Stimulated activated CD8-positive, alpha-beta memory T cell treated with anti-CD3 and anti-CD28 coated beads, Interleukin-12 subunit alpha, Interleukin-12 subunit beta, amount 100 ng/mL, for 4 hours (primary cell): ENCODE results near the gene C8G.

Source experiments
- DNase-seq: peaks from one replicate; pipeline ENCODE4 v3.0.0-alpha.2; 2020; ENCODE audit warnings: low read depth

Gene C8G

DNA sequence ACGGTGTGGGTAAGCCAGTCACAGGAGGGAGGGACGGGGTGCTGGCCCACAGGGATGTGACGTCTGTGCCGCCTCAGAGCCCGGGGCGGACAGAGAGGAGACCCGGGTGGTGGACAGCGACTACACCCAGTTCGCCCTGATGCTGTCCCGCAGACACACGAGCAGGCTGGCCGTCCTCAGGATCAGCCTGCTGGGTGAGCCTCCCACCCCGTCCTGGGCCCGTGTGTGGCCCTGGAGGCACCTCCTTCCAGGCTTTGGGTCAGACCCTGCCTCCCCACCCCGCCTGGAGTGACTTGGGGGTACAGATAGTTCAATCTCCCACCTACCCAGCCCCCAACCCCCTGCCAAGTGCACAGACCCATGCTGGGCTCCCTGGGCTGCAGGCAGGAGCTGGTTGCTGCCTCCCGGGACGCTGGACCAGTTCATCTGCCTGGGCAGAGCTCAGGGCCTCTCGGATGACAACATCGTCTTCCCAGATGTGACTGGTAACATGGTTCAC, 8.8 kb downstream of the C8G start:
- no peak for DNase-seq

DNA sequence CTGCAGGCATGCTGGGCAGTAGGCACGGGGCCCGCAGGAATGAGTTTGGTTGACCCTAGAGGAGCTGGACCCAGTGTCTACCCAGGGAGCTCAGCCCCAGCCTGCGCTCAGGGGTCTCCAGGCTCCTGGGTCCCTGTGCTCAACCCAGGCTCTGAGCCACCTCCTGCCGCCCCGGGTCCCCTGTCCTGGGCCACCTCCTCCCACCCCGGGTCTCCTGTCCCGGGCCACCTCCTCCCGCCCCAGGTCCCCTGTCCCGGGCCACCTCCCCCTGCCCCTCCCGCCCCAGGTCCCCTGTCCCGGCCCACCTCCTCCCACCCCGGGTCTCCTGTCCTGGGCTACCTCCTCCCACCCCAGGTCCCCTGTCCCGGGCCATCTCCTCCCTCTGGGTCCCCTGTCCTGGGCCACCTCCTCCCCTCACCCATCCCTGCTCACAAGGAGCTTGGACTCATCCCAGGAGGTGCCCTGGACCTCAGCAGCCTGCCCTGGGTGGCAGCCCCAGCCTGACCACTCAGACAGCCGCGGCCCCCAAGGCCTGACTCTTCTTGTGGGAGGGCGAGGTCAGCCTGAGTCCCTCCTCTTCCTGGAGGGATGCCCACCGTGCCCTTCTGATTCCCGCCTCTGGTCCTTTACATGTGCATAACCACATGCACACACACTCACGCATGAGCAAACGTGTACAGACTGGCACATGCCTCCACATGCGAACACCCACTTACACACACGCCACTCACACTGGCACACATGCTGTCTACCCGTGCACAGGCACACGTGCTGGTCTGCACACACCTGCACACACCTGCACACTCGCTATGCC, 9.4 kb downstream of the C8G start:
- no peak for DNase-seq

DNA sequence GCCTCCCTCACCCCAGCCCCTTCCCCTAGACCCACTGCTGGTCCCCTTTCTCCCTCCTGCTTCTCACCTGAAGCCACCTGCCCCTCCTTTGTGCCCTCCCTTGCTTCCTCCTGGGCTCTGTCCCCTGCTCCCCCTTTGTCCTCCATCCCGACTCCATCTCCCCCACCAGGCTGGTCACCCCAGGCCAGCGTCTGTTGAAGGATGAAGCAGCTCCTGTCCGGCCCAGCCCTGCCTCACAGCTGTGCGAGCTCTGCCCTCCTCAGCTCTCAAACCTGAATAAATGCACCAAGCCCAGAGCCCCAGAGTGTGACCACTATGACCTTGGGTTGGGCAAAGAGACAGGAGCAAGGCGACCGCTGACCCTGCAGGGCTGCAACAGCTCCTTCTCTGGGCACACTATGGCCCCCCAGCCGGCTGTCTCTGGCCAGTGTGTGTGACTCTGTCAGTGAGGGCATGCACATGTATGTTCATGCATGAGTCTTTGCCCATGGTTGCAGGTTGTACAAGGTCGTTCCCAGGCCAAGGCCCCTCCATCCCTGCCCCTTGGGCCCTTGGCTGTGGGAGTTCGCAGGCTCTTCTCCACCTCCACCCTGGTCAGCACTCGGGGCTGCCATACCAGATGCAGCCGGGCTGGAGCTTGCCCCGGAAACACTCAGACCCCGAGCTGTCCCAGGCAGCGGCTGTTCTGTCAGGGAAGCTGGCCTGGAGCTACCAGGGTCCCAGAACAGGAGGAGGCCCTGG, 10.3 kb downstream of the C8G start:
- DNase-seq, result no peak

DNA sequence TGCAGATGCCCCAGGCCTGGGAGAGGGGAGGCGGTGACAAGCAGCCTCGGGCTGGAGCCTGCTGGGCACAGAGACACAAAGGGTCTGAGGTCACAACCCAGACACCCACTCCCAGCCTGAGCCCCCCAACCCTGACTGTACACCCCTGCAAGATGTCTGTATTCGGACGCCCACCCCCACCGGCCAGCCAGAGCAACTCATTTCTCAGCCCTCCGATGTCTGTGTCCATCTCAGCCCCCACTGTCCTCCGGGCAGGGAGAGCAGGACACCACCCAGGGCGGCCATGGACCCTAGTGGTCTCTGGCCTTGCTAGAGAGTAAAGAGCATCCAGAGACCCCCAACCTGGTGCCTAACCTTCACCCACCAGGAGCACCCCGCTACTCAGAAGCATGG, 10.9 kb downstream of the C8G start:
- DNase-seq, result no peak

DNA sequence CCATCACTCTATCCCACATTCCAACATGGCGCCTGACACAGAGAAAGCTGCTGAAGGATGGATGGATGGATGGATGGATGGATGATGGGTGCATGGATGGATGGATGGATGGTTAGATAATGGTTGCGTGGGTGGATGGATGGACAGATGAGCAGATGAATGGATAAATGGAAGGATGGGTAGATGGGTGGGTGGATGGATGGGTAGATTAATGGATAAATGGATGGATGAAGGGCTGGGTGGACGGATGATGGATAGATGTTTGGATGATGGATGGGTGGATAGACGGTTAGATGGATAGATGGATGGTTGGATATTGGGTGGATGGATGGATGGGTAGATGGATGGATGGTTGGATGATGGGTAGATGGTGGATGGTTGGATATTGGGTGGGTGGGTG, 11.6 kb downstream of the C8G start:
- DNase-seq, result no peak

DNA sequence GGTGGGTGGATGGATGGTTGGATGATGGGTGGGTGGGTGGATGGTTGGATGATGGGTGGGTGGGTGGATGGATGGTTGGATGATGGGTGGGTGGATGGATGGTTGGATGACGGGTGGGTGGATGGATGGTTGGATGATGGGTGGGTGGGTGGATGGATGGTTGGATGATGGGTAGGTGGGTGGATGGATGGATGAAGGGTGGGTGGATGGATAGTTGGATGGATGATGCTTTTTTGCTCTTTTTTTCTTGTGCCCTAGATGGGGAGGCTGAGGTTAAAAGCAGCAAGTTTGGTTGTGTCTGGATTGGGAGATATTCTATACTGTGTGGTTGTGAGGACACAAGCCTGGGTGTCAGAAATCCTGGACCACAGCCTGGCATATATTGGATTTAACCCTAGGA, 12.4 kb downstream of the C8G start:
- no peak for DNase-seq

DNA sequence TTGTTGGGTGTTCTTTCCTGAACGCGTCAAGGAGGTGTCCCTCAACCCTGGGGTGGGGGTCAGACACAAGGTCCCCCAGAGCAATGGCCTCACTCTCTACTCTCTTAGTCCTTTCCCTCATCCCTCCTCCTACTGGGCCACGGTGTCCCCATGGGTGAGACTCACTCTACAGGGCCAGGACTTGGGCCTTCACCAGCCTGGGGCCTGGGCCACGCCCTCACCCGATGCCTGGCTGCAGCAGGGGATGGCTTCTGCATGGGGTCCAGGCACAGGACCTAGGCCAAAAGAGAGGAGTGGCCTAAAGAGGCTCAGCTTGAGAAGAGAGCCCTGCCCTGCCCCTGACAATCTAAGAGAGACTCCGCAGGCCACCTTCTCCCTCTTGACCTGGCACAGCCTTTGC, 12.9 kb downstream of the C8G start:
- no peak for DNase-seq

DNA sequence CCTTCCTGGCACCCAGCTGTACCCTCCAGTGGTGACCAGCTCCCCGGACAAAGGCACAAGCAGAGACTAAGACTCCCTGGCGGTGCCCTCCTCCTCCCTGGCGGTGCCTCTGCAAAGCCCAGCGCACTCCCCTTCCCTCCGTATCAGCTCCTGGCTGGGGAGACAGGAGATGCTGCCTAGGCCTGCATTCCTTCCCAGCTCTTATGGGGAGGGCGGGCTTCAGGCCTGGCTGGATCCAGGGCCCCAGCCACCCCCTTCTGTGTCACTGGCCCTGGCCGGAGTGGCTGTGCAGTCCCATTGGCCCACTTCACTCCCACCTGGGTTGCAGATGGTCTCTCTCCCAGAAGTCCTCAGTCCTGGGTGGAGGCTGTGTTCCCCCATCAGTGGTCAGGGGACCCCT, 13.4 kb downstream of the C8G start:
- DNase-seq, result no peak

DNA sequence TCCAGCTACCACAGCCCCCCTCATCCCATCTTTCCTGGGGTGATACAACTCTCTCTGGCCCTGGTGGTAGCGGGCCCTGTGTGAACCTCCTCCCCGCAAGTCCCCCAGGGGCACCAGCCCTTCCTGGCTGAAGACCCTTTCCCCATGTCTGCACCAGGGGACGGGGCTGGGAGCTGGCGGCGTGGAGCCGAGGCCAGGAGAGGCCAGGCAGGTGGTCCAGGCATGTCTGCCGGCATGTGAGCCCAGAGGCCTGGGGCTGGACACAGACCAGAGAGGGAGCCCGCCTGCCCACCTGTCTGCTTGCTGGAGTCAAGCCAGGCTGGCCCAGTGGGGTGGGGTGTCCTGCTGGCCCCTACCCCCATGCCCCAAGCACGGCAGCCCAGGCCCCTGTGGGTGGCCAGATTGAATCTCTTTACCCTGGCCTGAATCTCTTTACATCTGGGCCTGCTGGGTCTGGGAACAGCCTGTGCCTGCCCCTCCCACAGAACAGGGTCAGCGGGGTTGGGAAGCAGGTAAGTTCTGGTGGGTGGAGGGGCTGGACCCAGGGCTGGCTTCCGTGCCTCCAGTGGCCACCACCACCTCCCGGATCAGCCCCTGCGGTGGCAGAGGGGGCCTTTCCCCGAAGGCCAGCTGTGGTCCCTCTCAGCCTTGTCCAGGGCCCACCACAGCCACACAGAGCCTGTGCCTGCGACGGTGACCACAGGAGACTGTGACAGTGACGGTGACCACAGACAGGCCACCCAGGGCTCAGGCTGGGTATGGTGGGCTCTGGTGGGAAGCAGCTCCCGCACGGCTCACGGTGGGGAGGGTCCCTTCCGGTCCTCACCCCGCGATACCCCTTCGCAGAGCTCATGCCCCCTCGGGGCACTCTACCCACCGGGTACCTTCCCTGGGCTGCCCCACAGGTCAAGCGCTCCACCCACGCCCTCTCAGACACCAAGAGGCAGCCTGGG, 14.1 kb downstream of the C8G start:
- no peak for DNase-seq

DNA sequence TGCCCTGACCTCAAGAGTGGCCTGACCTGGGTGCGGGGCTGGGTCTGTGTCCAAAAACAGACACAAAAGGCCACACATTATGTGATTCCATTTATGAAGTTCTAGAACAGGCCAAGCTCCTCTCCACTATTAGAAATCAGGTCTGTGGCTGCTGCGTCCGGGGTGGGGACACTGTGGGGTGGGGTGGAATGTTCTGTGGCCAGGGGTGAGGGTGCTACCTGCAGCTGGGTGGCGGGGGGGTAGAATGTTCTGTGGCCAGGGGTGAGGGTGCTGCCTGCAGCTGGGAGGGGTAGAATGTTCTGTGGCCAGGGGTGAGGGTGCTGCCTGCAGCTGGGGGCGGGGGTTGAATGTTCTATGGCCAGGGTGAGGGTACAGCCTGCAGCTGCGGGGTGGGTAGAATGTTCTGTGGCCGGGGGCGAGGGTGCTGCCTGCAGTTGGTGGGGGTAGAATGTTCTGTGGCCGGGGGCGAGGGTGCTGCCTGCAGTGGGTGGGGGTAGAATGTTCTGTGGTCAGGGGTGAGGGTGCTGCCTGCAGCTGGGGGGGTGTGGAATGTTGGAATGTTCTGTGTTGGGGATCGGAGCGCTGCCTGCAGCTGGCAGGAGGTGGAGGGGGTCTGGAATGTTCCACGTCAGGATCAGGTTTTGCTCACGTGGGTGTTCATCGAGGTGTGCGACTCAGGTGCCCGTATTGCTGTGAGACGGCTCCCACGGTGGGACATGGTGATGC, 15.3 kb downstream of the C8G start:
- no peak for DNase-seq

DNA sequence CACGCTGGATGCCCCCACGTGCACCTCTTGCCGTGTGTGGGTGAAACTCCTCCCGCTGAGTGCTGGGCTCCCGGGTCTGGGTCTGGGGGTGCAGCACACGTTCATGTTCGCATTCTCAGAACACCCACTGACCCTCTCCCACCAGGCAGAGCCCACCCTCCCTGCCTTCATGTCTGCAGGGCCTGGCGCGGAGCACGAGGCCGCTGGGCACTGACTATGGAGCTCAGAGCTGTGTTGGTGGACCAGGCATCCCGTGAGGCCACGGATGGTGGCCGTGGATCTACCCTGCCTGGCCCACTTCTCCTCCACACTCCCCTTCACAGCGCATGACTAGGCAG, 15.9 kb downstream of the C8G start:
- DNase-seq, result no peak

DNA sequence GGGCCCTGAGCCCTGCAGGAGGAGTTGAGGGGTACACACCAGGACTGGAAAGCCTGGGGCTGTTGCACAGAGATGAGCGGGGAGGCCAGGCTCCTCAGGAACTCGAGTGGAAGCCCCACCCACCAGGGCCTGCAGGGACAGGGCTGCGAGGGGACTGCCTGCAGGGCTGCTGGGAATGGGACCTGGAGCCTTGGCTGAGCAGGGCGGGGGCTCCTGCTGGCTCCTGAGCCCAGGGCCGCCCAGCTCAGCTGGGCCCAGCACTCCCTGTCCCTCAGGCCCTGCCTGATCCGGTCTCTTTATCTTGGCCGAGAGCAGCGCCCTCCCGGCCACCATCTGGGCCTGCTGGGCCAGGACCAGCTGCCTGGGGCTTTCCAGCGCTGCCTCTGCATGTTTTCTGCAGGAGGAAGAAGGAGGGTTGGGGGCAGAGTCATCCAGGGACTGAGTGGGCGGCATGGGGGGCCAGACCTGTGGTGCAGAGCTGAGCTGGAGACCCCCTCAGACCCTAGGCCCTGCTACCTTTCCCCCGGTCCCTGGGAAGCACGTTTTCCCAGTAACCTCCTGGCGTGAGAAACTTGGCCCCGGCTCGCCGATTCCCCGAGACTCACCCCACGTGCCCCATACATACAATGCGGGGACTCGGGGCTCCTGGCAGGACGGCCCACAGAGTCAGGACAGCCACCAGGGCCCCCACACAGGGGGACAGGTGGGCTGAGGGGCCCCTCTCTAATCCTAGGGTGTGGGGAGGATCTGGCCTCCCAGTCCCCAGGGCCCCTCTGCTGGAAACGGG, 16.4 kb downstream of the C8G start:
- no peak for DNase-seq

DNA sequence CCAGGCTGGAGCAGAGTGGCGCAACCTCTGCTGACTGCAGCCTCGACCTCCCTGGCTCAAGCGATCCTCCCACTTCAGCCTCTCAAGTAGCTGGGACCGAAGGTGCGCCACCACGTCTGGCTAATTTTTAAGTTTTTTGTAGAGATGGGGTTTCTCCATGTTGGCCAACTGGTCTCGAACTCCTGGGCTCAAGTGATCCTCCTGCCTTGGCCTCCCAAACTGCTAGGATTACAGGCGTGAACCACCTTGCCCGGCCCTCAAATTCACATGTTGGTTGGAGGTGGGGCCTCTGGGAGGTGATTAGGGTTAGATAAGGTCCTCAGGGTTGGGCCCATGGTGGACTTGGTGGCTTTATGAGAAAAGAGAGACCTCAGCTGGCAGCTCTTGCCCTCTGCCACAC, 17.1 kb downstream of the C8G start:
- DNase-seq, result no peak

DNA sequence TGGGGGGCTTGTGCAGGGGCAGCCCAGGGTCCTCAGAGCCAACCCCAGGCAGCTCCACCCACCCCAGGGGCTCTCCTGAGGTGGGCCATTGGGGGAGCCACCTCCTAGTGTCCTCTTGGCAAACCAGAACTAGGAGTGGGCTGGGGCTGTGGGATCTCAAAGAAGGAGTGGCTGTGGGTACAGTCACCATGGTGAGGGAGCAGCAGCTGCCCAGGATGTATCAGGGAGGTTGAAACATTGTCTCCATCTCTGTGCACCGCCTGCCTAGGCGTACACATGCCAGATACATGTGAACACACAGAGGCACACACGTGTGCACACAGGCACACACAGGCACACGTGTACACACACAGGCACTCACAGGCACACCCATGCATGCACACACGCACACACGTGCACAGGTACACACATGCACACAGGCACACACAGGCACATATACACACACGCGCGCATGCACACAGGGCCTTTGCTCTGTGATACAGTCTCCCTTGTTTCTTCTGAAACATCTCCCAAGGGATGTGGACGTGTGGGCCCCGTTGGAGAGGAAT, 17.7 kb downstream of the C8G start:
- DNase-seq, result no peak

DNA sequence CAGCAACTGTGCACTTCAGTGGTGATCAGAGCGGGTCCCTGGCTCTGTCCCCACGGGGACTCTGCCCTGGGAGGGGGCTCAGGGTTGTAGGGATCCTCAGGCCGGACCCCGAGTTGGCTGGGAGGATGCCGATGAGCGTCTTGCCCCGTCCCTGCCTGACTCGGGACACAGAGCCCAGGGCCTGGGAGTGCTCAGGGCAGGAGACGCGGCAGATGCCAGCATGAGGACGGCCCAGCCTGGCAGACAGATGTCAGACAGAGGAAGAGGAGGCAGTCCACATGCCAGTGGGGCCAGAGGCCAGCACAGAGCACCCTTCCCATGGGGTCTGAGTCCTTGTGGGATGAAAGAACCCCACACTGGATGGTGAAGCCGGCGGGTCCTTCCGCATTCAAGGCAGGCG, 18.3 kb downstream of the C8G start:
- no peak for DNase-seq

DNA sequence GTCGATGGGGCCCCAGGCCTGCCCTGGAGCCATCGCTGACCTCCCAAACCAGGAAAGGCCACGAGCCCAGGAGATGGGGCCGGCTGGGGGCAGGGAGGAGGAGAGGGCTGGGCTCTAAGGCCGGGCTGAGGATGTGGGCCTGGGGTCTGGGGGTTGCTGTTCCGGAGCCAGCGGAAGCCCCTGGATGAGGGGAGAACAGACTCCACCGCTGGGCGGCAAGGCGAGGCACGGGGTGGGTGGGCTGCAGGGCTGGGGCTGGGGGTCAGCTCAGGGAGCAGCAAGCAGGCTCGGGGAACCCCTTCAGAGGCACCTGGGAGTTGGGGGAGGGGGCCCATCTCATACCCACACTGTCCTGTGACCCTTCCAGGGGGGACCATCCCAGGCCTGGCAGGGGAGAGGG, 18.7 kb downstream of the C8G start:
- DNase-seq, result no peak

DNA sequence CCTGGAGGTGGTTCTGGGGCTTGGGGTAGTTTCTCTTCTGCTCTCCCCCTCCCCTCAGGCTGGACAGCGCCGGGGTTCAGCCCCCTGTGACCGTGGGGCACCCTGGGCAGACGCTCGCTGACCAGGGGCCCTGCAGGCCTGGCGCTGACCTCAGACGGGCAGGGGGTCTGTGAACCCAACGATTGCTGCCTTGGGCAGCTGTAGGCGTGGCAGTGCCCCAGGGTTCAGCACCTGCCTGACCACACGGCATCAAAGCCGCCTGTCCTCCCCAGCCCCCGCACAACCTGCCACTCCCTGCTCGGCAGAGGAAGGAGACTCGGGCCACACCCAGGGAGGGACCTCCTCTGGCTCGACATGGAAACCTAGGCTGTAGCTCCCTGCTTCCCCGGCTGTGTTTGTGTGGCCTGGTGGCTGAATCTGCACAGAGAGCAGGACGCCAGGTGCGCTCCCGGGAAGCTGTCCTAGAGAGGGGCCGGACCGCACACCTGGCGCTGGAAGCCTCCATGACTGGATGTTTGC, 19.2 kb downstream of the C8G start:
- DNase-seq, result no peak

DNA sequence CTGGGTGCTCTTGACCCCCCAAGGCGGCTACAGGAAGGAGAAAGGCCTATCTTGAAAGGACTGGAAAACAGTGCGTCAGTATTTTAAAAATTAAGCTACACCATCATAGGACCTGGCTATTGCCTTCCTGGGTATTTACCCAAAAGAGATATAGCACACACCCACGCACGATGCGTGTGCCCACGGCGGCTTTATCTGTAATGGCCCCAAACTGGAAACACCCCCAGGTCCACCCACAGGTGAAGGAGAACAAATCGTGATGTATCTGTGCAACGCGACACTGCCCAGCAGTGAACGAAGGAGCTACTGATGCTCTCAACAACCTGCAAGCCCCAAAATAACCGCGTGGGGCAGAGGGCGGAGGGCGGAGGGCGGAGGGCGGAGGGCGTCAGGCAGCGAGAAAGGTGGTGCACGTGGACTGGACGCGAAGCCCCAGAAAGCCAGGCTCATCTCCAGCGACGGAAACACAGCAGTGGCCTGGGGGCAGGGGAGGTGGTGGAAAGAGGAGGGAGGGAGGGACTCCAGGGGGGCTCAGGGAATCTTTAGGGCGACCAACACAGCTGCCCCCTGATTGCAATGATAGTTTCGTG, 19.9 kb downstream of the C8G start:
- no peak for DNase-seq

DNA sequence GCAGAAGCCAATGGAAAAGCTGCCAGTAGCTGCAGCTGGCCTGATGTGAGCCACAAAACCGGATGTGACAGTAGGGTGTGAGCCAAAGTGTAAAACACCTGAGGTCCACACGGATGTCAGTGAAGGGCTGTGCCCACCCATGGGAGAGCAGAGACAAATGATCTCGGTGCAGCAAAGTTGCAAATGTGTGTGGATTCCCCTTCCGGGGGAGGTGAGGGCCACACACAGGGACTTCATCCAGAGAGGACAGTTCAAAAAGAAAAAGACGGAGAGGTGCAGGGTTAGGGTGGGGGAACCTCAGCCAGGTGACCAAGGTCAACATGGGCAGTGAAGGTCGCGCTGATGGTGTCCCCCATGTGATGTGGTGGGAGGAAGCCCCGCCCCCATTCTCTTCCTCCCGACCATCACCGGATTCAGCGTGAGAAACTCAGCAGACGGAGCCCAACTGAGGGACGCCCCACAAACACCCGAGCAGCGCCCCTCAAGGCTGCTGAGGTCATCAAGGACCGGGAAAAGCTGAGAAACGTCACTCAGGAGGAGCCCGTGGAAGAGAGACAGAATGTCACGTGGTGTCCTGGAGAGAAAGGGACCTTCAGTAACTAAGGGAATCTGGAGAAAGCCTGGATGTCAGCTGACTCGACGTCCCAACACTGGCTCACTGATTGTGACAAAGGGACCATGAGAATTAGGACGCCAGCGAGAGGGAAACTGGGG, 20.9 kb downstream of the C8G start:
- no peak for DNase-seq
